GM18502 (cell line): ENCODE data around the gene ZNF750.

Experiments used
- ATAC-seq: cut with Tn5 transposase; IDR thresholded peaks from one replicate; pipeline ENCODE4 v1.9.1; 2021; ENCODE audit warnings: mild to moderate bottlenecking; ENCODE audit not compliant: unreplicated experiment, poor library complexity

Gene ZNF750

DNA sequence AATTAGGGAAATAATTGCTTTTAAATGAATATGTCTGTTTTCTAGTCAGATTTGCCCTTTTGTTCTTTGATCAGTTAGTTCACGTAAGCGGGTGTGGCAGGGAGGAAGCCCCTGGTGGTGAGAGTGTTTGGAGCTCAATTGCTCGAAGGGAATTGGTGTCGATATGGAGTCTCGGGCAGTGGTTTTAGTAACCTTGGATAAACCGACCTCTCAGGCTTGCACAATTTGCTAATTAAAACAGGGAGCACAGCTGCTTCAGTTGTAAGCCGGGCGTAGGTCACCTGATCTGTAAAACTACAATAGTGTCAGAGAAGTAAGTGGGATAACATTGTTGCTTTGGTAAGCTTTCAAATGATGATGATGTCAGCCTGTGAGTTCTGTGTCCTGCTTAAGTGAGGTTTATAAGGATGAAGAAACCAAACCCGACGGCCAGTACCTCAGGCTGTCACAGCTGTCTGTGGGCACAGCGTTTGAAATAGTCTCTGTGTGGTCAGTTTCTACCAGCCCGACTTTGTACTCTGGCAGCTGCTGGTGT is 2.9 kb downstream of the ZNF750 start:
- no peak for ATAC-seq

DNA sequence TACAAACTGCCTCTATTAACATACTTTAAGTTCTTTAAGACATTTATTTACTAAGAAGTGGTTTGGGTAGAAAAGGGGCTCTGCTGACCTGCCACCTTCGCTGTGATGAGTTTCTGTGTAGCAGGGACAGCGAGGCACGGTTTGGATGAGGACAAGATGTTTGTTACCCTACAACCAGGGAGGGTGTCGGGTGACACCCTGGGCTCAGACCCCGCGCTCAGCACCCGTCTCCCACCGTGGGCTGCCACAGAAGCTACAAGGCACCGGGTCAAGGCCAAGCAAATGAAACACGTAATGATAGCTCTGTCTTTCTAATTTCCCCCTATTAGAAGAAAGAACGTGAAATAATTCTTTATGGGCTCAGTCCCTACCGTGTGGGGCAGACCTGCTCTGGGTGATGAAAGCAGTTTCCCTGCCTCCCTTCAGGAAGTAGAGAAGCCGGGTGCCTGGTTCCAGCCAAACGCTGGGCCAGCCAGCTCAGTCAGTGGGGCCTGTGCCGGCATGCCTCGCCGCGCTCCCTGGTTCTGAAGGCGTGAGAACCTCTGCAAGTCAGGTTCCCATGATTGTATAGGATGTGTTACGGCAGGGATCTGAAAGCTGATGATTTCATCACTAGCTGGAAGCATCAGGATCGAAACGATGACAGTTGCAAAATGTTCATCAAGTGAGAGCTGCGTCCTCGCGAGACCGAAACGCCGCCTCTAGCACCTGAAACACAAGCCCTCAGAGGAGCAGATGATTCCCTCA is 3.9 kb downstream of the ZNF750 start:
- ATAC-seq = no peak

DNA sequence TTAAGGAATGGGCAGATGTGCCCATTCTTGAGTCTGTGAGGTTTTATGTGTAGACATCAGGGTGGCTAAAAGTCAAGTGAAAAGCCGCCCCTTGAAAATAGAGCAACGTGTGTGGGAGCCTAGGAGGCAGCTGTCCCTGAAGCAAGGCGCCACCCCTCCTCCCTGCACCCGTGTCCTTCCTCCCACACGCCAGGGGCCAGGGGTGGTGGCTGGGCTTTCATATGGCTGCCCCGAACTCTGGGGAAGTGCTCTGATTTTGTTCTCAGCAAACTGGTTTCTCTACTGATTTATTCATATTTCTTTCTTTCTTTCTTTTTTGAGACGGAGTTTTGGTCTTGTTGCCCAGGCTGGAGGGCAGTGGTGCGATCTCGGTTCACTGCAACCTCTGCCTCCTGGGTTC is 4.7 kb downstream of the ZNF750 start:
- ATAC-seq = no peak

DNA sequence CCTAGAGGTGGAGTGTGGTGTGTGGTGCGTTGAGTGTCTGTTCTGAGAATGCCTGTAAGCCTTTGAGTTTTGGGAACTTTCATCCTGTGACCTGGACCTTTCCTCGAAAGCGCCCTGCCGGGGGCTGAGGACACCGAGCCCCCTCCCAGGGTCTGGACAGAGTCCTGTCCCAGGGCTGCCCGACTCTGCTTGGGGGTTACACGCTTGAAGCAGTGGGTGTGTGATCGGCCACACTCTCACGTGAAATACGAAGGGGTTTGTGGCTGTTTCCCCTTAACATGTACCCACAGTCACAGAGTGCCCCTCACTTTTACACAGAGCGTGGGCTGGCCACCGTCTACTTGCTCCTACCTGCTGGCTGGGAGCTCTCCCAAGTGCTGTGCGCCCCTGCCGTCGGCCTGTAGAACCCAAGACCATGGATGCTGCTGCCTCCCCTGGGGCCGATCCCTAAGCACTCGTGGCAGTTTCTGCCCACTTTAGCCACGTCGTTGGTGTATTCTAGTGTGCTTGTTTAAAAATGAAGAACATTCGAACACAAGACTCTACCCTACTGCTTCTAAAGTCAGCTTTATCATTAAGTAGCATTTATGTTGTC is 6.8 kb downstream of the ZNF750 start:
- no peak for ATAC-seq

GRCh38 chr17:82832411-82832810 is 7.4 kb downstream of the ZNF750 start:
- no peak for ATAC-seq

DNA sequence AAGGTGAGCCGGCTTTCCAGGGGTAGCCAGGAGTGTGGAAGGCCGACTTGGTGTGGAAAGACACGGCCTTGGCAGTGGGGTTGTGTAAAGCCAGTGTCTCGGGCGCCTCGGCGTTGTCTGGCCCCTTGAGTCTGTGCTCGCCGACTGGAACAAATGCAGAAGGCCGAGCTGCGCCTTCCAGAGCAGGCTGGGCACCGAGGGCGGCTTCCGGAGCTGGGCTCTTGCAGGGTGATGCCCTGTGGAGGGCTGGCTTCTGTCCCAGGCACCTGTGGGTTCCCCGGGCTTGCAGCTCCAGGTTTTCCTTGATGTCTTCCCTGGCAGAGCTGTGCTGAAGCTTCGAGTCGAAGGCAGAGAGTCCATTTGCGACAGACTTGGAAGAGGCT is 8.0 kb downstream of the ZNF750 start:
- no peak for ATAC-seq

- no peak for ATAC-seq
Observed at GRCh38 chr17:82831041-82831817, 8.6 kb downstream of the ZNF750 start.

- no peak for ATAC-seq
Observed at GRCh38 chr17:82830249-82830661, 9.6 kb downstream of the ZNF750 start.

- no peak for ATAC-seq
Observed at GRCh38 chr17:82828875-82829487, 10.8 kb downstream of the ZNF750 start.

- no peak for ATAC-seq
Observed at GRCh38 chr17:82826956-82827355, 12.9 kb downstream of the ZNF750 start.

DNA sequence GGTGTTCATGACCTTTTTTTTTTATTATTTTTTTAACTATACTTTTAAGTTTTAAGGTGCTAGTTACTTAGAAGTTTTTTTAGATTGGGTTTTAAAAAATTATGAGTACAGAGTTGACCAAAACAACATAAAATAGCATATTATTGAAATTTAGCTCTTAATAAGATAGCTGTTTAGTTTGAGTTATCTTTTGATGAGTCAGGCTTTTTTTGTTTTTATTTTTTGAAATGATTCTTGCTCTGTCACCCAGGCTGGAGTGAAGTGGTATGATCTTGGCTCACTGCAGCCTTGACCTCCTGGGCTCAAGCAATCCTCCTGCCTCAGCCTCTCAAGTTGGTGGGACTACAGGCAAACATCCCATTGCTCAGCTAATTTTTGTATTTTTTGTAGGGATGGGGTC is 13.6 kb downstream of the ZNF750 start:
- no peak for ATAC-seq

GRCh38 chr17:82825540-82826124 is 14.2 kb downstream of the ZNF750 start:
- ATAC-seq = no peak

- no peak for ATAC-seq
Observed at GRCh38 chr17:82823004-82823403, 16.8 kb downstream of the ZNF750 start.

DNA sequence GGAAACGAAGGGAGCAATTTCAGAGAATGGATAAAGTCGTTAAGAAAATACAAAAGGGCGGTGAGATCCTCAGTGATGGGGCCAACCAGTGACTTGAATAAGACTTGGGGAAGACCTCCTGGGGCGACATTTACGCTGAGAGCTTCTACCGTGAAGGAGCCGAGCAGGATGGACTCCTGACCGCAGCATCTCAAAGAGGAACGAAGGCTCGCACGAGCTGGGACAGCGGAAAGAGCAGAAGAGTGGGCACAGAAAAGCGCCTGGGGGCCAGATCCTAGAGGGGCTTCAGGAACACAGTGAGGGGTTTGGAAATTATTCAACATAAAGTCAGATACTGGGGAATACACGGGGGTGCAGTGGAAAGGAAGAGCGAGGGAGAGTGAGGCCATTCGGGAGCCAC is 17.5 kb downstream of the ZNF750 start:
- ATAC-seq = no peak

GRCh38 chr17:82821554-82821953 is 18.3 kb downstream of the ZNF750 start:
- no peak for ATAC-seq

DNA sequence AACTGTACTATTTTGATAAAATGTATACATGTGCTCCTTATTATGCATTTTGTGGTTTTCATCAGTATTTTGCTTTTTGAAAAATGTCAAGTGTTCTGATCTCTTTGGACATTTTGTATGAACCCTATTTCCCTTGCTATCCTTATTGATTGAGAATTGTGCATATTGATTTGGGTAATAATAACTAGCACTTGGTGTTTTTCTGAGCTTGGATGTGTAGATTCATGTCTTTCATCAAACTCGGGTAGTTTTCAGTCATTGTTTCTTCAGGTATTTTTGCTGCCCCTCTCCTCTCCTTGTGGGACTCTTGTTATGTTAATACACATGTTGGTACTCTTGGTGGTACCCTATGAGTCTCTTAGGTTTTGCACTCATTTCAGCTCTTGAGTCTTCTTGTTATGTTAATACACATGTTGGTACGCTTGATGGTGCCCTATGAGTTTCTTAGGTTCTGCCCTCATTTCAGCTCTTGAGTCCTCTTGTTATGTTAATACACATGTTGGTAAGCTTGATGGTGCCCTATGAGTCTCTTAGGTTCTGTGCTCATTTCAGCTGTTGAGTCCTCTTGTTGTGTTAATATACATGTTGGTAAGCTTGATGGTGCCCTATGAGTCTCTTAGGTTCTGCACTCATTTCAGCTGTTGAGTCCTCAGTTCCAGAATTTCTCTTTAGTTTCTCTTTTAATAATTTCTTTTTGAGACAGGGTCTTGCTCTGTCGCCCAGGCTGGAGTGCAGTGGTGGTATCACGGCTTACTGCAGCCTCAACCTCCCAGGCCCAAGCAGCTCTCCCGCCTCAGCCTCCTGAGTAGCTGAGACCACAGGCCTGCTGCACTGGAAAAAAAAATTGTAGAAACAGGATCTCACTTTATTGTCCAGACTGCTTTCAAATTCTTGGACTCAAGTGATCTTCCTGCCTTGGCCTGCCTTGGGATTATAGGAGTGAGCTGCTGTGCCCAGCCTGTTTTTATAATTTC is 19.3 kb downstream of the ZNF750 start:
- no peak for ATAC-seq

DNA sequence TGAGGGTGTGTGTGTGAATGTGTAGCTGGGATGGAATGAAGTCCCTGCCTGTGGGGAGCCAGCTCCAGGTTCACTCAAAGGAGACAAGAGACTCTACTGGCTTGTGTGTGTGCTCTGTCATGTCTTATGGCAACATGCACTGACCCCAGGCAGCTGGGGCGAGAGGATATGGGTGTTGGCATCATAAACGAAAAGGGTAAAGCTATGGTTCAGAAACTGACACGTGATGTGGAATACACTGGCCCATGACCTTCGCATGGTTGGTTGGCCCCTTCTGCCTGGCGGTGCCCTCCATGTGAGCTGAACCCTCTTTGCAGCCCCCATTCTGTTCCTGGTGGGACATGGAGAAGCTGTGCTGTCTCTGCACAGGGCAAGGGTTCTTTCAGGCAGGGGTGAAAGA is 21.9 kb downstream of the ZNF750 start:
- no peak for ATAC-seq

DNA sequence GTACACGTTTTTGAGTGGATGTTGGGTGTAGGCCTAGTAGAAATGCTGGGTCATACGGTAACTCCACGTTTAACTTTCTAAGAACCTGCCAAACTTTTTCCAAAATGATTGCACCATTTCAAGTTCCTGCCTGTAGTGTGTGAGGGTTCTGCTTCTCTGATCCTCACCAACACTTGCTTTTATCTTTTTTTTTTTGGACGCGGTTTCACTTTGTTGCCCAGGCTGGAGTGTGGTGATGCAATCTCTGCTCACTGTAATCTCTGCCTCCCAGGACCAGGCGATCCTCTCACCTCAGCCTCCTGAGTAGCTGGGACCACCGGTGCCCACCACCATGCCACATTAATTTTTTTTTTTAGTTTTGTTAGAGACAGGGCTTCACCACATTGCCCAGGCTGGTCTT is 23.5 kb downstream of the ZNF750 start:
- no peak for ATAC-seq

GRCh38 chr17:82815790-82816305 is 24.0 kb downstream of the ZNF750 start:
- no peak for ATAC-seq
